H9 (cell line): ENCODE measurements around the gene IL12RB1. TPM values are rescaled to one million over a fixed set of nuclear protein-coding genes. Genes with fewer than 3 reads are reported as not detected.

Experiments
- DNase-seq: peaks from one replicate; pipeline ENCODE4 v3.0.0-alpha.2; 2017
- H2AFZ ChIP-seq: one replicate; pipeline ENCODE4 v1.6.1; 2013; ENCODE audit warnings: mild to moderate bottlenecking, low read length, control low read depth, moderate library complexity
- H2AK5ac ChIP-seq: 2 replicates; pipeline ENCODE4 v1.6.1; 2013; ENCODE audit warnings: low read length, control low read depth, mixed read lengths; ENCODE audit not compliant: insufficient read length
- H2BK120ac ChIP-seq: one replicate; pipeline ENCODE4 v1.6.1; 2013; ENCODE audit warnings: low read depth, mild to moderate bottlenecking, low read length, control low read depth, inconsistent platforms; ENCODE audit not compliant: poor library complexity, severe bottlenecking
- H2BK12ac ChIP-seq: 2 replicates; pipeline ENCODE4 v1.6.1; 2013; ENCODE audit warnings: low read length, control low read depth, mixed read lengths, low read depth; ENCODE audit not compliant: insufficient read length
- H2BK15ac ChIP-seq: 2 replicates; pipeline ENCODE4 v1.6.1; 2013; ENCODE audit warnings: low read depth, low read length, control low read depth
- H2BK20ac ChIP-seq: one replicate; pipeline ENCODE4 v1.6.1; 2013; ENCODE audit warnings: low read depth, mild to moderate bottlenecking, low read length, control low read depth, inconsistent platforms; ENCODE audit not compliant: poor library complexity, severe bottlenecking
- H2BK5ac ChIP-seq: 2 replicates; pipeline ENCODE4 v1.6.1; 2013; ENCODE audit warnings: low read length, control low read depth, mixed read lengths; ENCODE audit not compliant: insufficient read length
- H3K14ac ChIP-seq: 2 replicates; pipeline ENCODE4 v1.6.1; 2013; ENCODE audit warnings: low read length, control low read depth; ENCODE audit not compliant: insufficient read depth
- H3K18ac ChIP-seq: 2 replicates; pipeline ENCODE4 v1.6.1; 2013; ENCODE audit warnings: low read depth, mild to moderate bottlenecking, mixed read lengths, low read length, control low read depth; ENCODE audit not compliant: insufficient read length
- H3K23ac ChIP-seq: 2 replicates; pipeline ENCODE4 v1.6.1; 2013; ENCODE audit warnings: low read length, control low read depth, mixed read lengths, low read depth; ENCODE audit not compliant: insufficient read length
- H3K23me2 ChIP-seq: 2 replicates; pipeline ENCODE4 v1.6.1; 2013; ENCODE audit warnings: low read depth, mild to moderate bottlenecking, mixed read lengths, low read length, control low read depth; ENCODE audit not compliant: insufficient read length, poor library complexity, severe bottlenecking
- H3K27ac ChIP-seq: 2 replicates; pipeline ENCODE4 v1.5.1; 2013; ENCODE audit warnings: low read length, control low read depth, mixed read lengths, low read depth; ENCODE audit not compliant: insufficient read length
- H3K27me3 ChIP-seq: 2 replicates; pipeline ENCODE4 v1.6.1; 2013; ENCODE audit warnings: low read length, control low read depth, inconsistent platforms; ENCODE audit not compliant: insufficient read depth
- H3K4ac ChIP-seq: 2 replicates; pipeline ENCODE4 v1.6.1; 2013; ENCODE audit warnings: low read depth, mild to moderate bottlenecking, control low read depth, inconsistent platforms, low read length, moderate library complexity
- H3K4me1 ChIP-seq: 2 replicates; pipeline ENCODE4 v1.6.1; 2013; ENCODE audit warnings: low read length, control low read depth, inconsistent platforms; ENCODE audit not compliant: insufficient read depth
- H3K4me2 ChIP-seq: 2 replicates; pipeline ENCODE4 v1.6.1; 2013; ENCODE audit warnings: low read length, control low read depth, mixed read lengths; ENCODE audit not compliant: insufficient read length, insufficient read depth
- H3K56ac ChIP-seq: 2 replicates; pipeline ENCODE4 v1.6.1; 2013; ENCODE audit warnings: low read depth, mild to moderate bottlenecking, mixed read lengths, low read length, control low read depth; ENCODE audit not compliant: insufficient read length
- H3K79me1 ChIP-seq: 2 replicates; pipeline ENCODE4 v1.6.1; 2013; ENCODE audit warnings: low read depth, mild to moderate bottlenecking, moderate library complexity, low read length, control low read depth, inconsistent platforms; ENCODE audit not compliant: insufficient read depth, poor library complexity, severe bottlenecking
- H3K79me2 ChIP-seq: 2 replicates; pipeline ENCODE4 v1.6.1; 2013; ENCODE audit warnings: low read length, control low read depth, inconsistent platforms; ENCODE audit not compliant: insufficient read depth
- H3K9ac ChIP-seq: 2 replicates; pipeline ENCODE4 v1.6.1; 2013; ENCODE audit warnings: low read length, control low read depth, mixed read lengths; ENCODE audit not compliant: insufficient read length; ENCODE audit errors: extremely low read depth
- H3K9me3 ChIP-seq: one replicate; pipeline ENCODE4 v1.6.1; 2013; ENCODE audit warnings: low read depth, low read length, inconsistent platforms; ENCODE audit not compliant: control insufficient read depth
- H3T11ph ChIP-seq: one replicate; pipeline ENCODE4 v1.6.1; 2013; ENCODE audit warnings: mild to moderate bottlenecking, low read length, control low read depth, inconsistent platforms
- H4K20me1 ChIP-seq: one replicate; pipeline ENCODE4 v1.6.1; 2013; ENCODE audit not compliant: control insufficient read depth, insufficient read length, insufficient read depth
- H4K5ac ChIP-seq: 2 replicates; pipeline ENCODE4 v1.6.1; 2013; ENCODE audit warnings: low read depth, mild to moderate bottlenecking, mixed read lengths, low read length, control low read depth; ENCODE audit not compliant: insufficient read length
- H4K8ac ChIP-seq: replicated peaks from 2 replicates; pipeline ENCODE4 v1.6.1; 2013; ENCODE audit warnings: low read length, control low read depth, mixed read lengths, low read depth; ENCODE audit not compliant: insufficient read length
- H4K91ac ChIP-seq: 2 replicates; pipeline ENCODE4 v1.6.1; 2013; ENCODE audit warnings: low read depth, mild to moderate bottlenecking, moderate library complexity, mixed read lengths, low read length, control low read depth; ENCODE audit not compliant: insufficient read length
- H3K27ac Mint-ChIP-seq, 3 experiments: 2 replicates in 2 of 3; 3 replicates in 1 of 3; pipeline ENCODE4 v1.8.0; 2020 to 2021; ENCODE audit warnings: mixed read lengths in 3 of 3, mild to moderate bottlenecking in 1 of 3, moderate library complexity in 1 of 3
- H3K27me3 Mint-ChIP-seq: 2 replicates; pipeline ENCODE4 v1.8.0; 2021; ENCODE audit warnings: low read depth, mild to moderate bottlenecking, moderate library complexity, mixed read lengths
- H3K36me3 Mint-ChIP-seq, 3 experiments: 2 replicates in 2 of 3; 3 replicates in 1 of 3; pipeline ENCODE4 v1.8.0; 2020 to 2021; ENCODE audit warnings: low read depth in 3 of 3, mixed read lengths in 3 of 3; ENCODE audit not compliant: insufficient read depth in 1 of 3
- H3K4me1 Mint-ChIP-seq, 2 experiments: 2 replicates each; pipeline ENCODE4 v1.8.0; 2020; ENCODE audit warnings: mixed read lengths in 2 of 2
- H3K4me3 Mint-ChIP-seq, 2 experiments: 2 replicates in 1 of 2; 3 replicates in 1 of 2; pipeline ENCODE4 v1.8.0; 2020 to 2021; ENCODE audit warnings: mild to moderate bottlenecking in 2 of 2, mixed read lengths in 2 of 2, moderate library complexity in 1 of 2
- H3K9me3 Mint-ChIP-seq, 2 experiments: 2 replicates in 1 of 2; 3 replicates in 1 of 2; pipeline ENCODE4 v1.8.0; 2020; ENCODE audit warnings: mild to moderate bottlenecking in 2 of 2, mixed read lengths in 2 of 2, moderate library complexity in 1 of 2
- CTCF ChIP-seq: fragments of 200-600 bp; sonication (generic); conservative IDR thresholded peaks from 3 replicates; pipeline ENCODE4 v1.8.0; 2021; ENCODE audit warnings: antibody characterized with exemption, mild to moderate bottlenecking
- WGBS: extraction: QIAGEN DNeasy Blood & Tissue Kit; methylation state at CpG from one replicate; pipeline ENCODE4 v1.1.7; 2013; ENCODE audit warnings: missing lambda C conversion rate, low lambda C conversion rate, mixed read lengths; ENCODE audit not compliant: insufficient read length; ENCODE audit errors: extremely low coverage; 5-methylcytosine and 5-hydroxymethylcytosine counted together
- total RNA-seq: library from RNA; stranded (reverse); gene quantifications from 2 replicates; pipeline ENCODE4 v1.2.1, GENCODE V29; 2021

The IL12RB1 gene
- total RNA-seq, 1 experiment from 2014 or later, result not detected

DNA sequence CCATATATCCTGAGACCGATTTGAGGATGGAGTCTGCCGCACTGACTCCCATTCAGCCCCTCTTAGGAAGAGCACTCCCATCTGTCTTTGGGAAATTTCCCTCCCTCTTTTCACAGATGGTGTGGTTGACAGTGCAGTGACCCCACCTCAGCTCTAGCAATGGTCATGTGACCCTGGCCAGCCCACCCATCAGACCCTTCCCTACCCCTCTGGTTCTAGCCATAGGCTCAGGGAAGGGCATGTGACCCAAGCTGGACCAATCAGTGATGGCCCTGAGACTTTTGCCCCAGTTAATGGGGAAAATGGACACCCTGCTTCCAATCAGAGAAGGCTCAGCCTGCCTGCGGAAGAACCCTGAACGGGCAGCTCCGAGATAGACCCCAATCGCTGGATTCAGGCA is 26.3 kb downstream of the IL12RB1 start:
- WGBS, result no CpG with 5 or more reads among the region's 6 CpGs
- H2AK5ac ChIP-seq, result no peak overlapping the region
- no peak overlapping the region for H3K4me2 ChIP-seq
- no peak overlapping the region for H3T11ph ChIP-seq
- H3K4me3 Mint-ChIP-seq, result no peak overlapping the region
- H2BK12ac ChIP-seq, result no peak overlapping the region
- no peaks in the 10 kb centered on the region for H4K20me1 ChIP-seq
- H3K56ac ChIP-seq, result no peak overlapping the region
- no peaks in the 10 kb centered on the region for H3K23me2 ChIP-seq
- no peak overlapping the region for H3K9ac ChIP-seq
- no peak overlapping the region for H4K8ac ChIP-seq
- no peak overlapping the region for H3K27ac ChIP-seq
- H3K9me3 Mint-ChIP-seq, result peaks cover 0 to 4% of the 10 kb centered on the region in 2 experiments; a peak in 3 of 5 replicates
- no peak overlapping the region for H3K14ac ChIP-seq
- no peak overlapping the region for H2BK5ac ChIP-seq
- no peak overlapping the region for H2BK120ac ChIP-seq
- DNase-seq, result peak; percentile 45
- H3K4me1 Mint-ChIP-seq, result peaks cover 0 to 21% of the 10 kb centered on the region in 2 experiments; a peak in 3 of 4 replicates
- no peak overlapping the region for H3K27ac Mint-ChIP-seq
- no peaks in the 10 kb centered on the region for H3K9me3 ChIP-seq
- H3K23ac ChIP-seq, result no peak overlapping the region
- no peak overlapping the region for H2BK15ac ChIP-seq
- no peak overlapping the region for H4K91ac ChIP-seq
- no peak for TF ChIP-seq CTCF
- no peaks in the 10 kb centered on the region for H3K36me3 Mint-ChIP-seq
- H3K4ac ChIP-seq, result no peak overlapping the region
- H2BK20ac ChIP-seq, result no peak overlapping the region
- H4K5ac ChIP-seq, result no peak overlapping the region
- H3K27me3 ChIP-seq, result no peaks in the 10 kb centered on the region
- H2AFZ ChIP-seq, result no peak overlapping the region
- H3K18ac ChIP-seq, result no peak overlapping the region
- no peaks in the 10 kb centered on the region for H3K79me1 ChIP-seq
- no peaks in the 10 kb centered on the region for H3K4me1 ChIP-seq
- peaks cover 6% of the 10 kb centered on the region; the same call in 1 of the 2 replicates for H3K27me3 Mint-ChIP-seq
- no peaks in the 10 kb centered on the region for H3K79me2 ChIP-seq
